SW 1271 (cell line): ENCODE measurements around the gene TTC28.

ENCODE experiments used
- DNase-seq, 2 experiments: peaks; one replicate each; lab custom pipeline; 2025; lab: John Stamatoyannopoulos, UW

TTC28 gene

DNA sequence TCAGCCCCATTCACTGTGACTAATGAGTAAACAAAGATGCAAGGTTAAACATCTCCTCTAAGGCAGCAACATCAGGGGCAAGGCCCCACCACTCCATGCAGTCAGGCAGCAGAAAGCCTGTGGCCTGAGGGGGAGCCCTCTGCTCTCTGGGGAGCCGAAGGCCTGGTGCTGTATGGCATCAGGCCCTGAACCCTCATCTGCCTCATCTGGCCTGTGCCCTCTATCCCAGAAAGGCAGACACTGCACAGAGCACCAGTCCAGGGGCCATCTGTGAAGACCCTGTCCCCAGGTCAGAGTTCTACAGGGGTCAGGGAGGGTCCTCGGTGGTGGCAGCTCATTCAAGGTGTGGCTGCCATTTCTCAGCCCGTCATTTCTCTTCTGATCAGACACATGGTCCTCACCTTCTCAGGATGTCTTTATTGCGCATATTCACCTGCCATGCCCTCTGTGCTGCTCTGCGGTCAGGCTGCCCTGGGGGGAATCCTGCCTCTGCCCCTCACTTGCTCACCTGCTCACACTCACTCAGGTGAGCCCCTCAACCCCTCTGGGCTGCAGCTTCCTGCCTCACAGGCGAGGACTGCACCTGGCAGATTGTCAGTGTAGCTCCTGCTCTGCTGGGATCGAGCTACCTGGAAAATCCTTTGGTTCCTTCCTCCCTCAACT lies 657.5 kb downstream of the TTC28 start:
- DNase-seq: no peak

DNA sequence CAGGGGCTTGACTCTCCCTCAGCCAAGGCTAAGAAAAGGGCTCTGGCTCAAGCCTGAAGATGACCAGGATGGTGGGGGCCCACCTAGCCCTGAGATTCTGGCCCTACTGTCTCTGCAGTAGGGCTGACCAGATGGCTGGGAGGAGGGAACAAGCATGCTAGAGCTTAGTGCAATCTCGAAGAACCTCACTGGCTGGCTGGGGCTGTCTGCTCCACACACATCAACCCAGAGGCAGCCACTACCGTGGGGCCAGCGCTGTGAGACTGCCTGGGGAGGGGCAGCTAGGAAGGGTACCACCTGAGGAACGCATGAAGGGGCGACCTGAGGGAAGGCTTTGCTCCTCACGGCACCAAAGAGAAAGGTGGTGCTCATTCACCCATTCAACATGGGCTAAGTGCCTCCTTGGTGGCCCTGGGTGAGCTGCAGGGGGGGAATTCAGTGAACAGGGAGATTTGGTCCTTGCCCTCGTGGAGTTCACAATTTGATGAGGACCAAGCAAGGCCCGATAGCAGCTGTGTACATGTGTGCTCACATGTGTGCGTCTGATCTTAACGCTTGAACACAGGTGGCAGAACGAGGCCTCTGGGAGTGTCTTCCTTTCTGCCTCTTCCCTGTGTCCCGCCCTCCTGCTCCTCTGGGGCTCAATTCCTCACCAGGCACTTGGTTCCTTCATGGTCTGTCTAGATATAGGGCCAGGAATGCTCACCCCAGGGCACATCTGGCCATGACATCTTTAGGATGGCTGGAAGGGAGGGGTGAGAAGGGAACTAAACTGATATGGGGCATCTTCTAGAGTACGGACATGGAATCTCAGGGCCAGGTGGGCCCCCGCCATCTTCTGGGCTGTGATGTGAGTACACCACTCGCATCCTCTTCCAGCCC lies 658.3 kb downstream of the TTC28 start:
- DNase-seq: no peak

- DNase-seq: peak in 1 of 2 experiments; percentile 29
These were observed 659.5 kb downstream of the TTC28 start for GRCh38 chr22:28019881-28020861.

GRCh38 chr22:28019360-28019759 lies 660.3 kb downstream of the TTC28 start:
- no peak for DNase-seq

GRCh38 chr22:28018461-28018927 lies 661.1 kb downstream of the TTC28 start:
- DNase-seq: no peak

- DNase-seq: no peak
These were observed 661.8 kb downstream of the TTC28 start for GRCh38 chr22:28017859-28018258.

DNA sequence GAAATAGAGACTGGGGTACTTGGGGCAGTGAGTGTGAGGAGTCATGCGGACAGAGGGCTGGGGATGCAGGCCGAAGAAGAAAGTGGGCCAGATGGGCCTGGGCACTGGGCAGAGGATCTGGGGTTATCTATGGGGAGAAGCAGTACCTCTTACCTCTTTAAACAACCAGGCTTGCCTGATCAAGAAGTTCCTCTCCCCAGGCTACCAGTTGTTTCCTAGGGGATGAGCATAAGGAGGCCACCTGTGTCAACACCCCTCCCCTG lies 662.2 kb downstream of the TTC28 start:
- no peak for DNase-seq

DNA sequence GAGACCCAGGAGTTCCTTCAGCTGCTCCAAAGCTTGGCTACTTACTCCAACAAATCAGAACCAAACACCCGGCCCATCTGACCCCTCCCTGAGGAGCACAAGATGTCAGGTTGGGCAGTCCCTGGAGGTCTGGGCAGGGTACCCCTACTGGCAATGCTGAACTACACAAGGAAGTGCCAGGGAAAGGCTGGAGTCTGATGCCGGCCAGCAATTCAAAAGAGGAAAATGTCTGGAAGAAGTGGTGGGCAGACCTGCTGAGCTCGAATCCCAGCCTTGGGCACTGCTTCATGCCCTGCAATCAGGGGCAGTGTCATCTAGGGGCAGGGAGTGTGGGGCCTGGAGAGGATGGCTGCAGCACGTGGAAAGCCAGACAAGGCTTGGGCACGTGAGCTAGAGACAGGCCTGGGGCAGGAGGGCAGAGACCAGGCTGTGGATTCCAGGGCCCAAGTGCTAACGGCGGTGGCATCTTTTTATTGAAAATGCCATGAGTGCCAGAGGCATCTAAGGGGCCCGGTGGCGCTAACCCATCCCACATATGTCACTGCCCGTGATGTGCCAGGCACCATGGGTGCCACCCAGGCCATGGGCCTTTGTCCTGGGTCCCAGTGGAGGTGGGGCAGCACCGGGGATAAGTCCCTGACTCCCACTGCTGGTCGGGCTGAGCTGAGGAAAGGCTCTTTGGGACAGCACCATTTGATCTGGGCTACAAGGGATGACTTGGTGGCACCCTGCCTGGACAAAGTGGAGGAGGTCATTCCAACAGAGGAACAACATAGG lies 662.7 kb downstream of the TTC28 start:
- DNase-seq: no peak

DNA sequence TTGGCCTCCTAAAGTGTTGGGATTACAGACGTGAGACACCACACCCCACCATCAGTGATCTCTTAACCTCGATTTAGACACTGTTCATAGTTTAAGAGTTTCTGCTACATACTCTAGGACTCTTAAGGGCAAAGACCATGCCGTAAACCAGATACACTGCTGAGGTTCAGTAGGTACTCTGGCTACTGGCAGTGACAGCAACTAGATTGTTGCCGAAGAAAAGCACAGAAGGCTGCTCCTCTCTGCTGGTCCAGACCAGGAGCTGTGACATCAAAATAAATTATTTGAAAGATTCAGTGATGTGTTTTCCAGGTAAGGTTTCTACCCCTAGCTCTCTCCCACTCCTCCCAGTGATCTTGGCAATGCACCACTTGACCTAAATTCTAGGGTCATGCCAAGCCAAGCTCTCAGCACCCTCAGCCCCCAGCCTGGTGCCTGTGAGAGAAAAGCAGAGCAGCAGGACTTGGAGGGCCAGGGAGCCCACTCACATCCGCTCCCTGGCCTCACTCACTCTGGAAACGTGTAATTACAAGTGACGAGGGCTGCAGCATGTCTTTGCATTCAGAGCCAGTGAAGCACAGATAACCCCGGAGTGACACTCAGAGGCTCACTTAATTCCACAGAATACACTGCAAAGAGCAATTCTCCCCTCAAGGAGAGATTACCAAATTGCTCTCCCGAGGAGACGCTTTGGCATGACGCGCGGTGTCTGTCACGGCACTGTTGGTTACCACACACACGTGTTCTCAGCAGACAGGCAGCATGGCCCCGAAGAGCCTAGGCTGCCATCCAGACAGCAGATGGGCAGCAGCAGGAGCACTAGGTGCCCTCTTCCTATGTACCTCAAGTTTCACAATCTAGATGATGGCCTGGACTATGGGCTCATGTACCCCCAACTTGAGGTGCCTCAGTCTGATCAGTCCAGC lies 663.7 kb downstream of the TTC28 start:
- DNase-seq: no peak

DNA sequence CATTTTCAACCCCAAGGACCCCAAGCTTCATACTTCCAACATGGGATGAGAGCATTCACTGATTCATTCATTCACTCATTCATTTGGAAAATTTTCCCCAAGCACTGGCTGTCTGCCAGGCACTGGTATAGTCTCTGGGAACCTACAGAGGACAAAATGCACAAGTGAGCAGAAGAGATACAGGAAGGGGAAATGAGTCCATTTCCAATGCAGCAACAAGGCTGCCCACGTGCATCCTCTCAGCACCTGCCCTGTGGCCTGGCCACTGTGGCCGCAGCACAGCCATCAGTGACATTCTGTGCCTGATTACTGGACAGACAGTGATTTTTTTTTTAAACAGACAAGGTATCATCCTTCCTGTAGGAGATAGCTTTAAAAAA lies 664.6 kb downstream of the TTC28 start:
- DNase-seq: no peak

DNA sequence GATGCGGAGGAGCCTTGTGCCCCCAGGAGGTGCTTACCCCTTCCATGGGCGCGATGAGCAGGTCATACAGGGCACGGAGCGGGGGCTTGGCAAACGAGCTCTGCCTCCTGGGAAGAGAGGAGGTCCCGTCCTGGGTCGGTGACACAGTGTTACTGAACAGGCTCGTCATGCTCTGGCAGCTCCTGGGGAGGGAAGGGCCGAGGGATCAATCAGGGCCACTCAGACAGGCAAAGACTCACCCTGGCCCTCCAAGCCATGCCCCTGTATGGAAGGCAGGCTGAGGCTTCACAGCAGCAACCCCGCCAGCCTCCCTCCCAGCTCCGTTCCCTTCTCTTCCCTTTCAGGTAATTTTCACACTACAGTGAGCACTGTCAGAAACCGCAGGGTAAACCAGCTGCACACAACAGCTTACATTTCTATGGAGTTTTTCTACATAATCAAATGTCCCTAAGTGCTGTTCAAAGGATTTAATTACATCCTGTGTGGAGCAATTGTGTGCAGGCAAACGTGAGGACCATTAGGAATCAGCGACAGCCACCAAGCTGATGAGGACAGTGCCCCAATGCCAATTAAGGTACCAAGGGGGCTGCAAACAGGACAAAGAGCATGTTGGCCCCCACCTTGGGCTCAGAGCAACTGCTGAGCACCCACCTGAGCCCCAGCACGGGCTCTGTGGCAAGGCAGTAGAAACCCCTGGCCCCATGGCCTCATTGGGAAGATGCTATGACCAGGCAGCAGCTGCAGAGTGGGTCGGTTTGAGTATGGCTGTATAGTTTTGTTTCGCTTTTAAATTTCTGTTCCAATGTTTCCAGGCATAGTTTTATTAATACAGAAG lies 665.2 kb downstream of the TTC28 start:
- DNase-seq: no peak

- no peak for DNase-seq
These were observed 666.0 kb downstream of the TTC28 start for GRCh38 chr22:28013611-28014010.

- DNase-seq: no peak
These were observed 666.7 kb downstream of the TTC28 start for GRCh38 chr22:28012832-28013460.

- DNase-seq: peak in 1 of 2 experiments; percentile 33
These were observed 670.3 kb downstream of the TTC28 start for GRCh38 chr22:28009272-28009827.

DNA sequence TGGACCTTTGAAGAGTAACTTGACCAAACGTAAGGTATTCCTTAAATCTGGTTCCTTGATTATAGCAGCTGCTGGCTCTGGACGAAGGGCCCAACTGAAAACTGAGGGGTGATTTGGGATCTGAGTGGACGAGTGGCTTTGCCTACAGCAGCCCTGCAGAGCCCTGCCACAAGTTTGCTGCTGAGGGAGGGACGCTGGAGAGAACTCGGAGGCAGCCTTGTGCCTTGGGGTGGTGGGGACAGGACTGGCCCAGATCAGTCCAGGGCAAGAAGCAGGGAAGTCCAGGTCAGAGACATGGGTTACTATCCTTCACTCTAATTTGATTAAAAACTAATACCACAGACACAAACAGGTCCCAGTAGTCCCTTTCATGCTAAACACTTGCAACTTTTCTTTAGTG lies 671.0 kb downstream of the TTC28 start:
- DNase-seq: no peak

DNA sequence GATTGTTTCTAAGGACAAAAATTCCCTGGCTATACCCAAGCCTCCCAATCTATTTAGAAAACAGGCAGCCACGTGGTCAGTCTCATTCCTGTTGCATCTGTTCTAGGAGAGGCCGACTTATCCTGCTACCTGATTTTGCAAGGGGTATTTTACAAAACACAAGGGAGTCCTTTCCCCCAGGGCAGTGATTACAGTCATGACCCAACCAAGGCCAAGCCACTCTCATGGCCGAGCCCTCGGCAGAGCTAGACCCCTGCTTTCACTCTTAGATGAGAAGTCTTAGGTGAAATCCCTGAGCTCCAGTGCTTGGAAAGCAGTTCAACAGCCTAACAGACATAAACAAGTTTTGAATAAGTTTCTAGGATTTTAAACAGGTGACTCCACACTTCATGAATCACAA lies 671.6 kb downstream of the TTC28 start:
- DNase-seq: no peak

- DNase-seq: no peak
These were observed 673.4 kb downstream of the TTC28 start for GRCh38 chr22:28006271-28006670.

DNA sequence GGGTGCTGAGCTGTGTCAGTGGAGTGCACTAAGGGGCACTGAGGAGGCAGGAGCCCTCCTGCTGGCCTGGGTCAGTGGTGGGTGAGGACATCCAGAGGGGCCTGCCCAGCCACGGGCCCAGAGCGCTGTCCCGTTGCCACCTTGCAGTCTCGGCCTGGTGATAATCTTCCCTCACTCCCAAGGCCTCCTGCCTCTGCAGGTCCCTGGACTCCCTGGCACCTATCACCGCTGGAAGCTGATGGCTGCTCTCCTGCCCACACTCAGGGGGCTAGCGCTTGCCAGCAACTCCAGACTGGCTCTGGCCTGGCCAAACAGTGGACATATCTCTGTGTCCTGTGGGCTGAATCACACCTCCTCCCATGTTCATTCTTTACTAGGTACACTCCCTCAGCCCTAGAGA lies 674.1 kb downstream of the TTC28 start:
- no peak for DNase-seq

GRCh38 chr22:28004021-28004420 lies 675.6 kb downstream of the TTC28 start:
- DNase-seq: no peak
